Endothelial cell of umbilical vein (primary cell): ENCODE measurements around the gene SLC23A2. TPM values are rescaled to one million over a fixed set of nuclear protein-coding genes. Genes with fewer than 3 reads are reported as not detected.

ENCODE experiments used
- BruUV-seq: library from RNA; stranded (reverse); fragments of 400-500 nt; replicated peaks from 2 replicates; lab custom pipeline; 2021; lab: Mats Ljungman, UMichigan
- CTCF ChIA-PET: fragments of 300-600, 350-600 bp; sonication (Branson Sonifier 250); formaldehyde crosslinking; loops from one replicate; lab custom pipeline; 2021; ENCODE audit warnings: antibody characterized with exemption, inconsistent platforms; lab: Charles Lee
- POLR2A ChIA-PET: fragments of 300-600, 350-600 bp; sonication (Branson Sonifier 250); formaldehyde crosslinking; loops from one replicate; lab custom pipeline; 2021; ENCODE audit warnings: antibody characterized with exemption, inconsistent platforms; lab: Charles Lee
- DNase-seq: peaks from one replicate; pipeline ENCODE4 v3.0.0-alpha.2; 2011; ENCODE audit warnings: low read depth, low spot score
- FAIRE-seq: peaks from 2 replicates; lab custom pipeline; 2011; peaks lifted over from hg19 to GRCh38; lab: Jason Lieb, UNC
- H2AFZ ChIP-seq: 2 replicates; pipeline ENCODE4 v1.6.0; 2012; ENCODE audit warnings: low read depth, low read length, control low read depth, inconsistent platforms
- H3K27ac ChIP-seq: 2 replicates; pipeline ENCODE4 v1.5.1; 2011; ENCODE audit warnings: low read depth, mild to moderate bottlenecking, control low read depth, low read length, moderate library complexity; ENCODE audit not compliant: insufficient read depth
- H3K27me3 ChIP-seq, 2 experiments: 2 replicates each; pipeline versions ENCODE4 v1.6.0 to v1.6.1; 2011; ENCODE audit warnings: low read length in 2 of 2, mixed read lengths in 1 of 2; ENCODE audit not compliant: control insufficient read depth in 2 of 2, insufficient read depth in 2 of 2
- H3K36me3 ChIP-seq, 2 experiments: 2 replicates in 1 of 2; 3 replicates in 1 of 2; pipeline ENCODE4 v1.5.1; 2011; ENCODE audit warnings: low read length in 2 of 2, mild to moderate bottlenecking in 1 of 2, moderate library complexity in 1 of 2; ENCODE audit not compliant: control insufficient read depth in 2 of 2, insufficient read depth in 2 of 2; ENCODE audit errors: extremely low read depth in 1 of 2
- H3K4me1 ChIP-seq: 3 replicates; pipeline ENCODE4 v1.5.1; 2011; ENCODE audit warnings: mild to moderate bottlenecking, low read length; ENCODE audit not compliant: control insufficient read depth, insufficient read depth; ENCODE audit errors: extremely low read depth
- H3K4me2 ChIP-seq: 2 replicates; pipeline ENCODE4 v1.6.1; 2011; ENCODE audit warnings: low read length, control low read depth, mixed read lengths; ENCODE audit not compliant: insufficient read depth
- H3K4me3 ChIP-seq, 3 experiments: fragments of 200-600 bp in 1 of 3; sonication (generic), shearing (Covaris generic) in 1 of 3; replicated peaks in 1 of 3; 2 replicates each; pipeline ENCODE4 v1.5.1; 2011 to 2016; ENCODE audit warnings: control low read depth in 3 of 3, low read length in 3 of 3, mild to moderate bottlenecking in 2 of 3, inconsistent platforms in 1 of 3, low read depth in 1 of 3, moderate library complexity in 1 of 3; ENCODE audit not compliant: insufficient read depth in 1 of 3
- H3K79me2 ChIP-seq: 2 replicates; pipeline ENCODE4 v1.6.0; 2012; ENCODE audit warnings: low read length, inconsistent platforms; ENCODE audit not compliant: control insufficient read depth, insufficient read depth
- H3K9ac ChIP-seq: replicated peaks from 2 replicates; pipeline ENCODE3; 2011; ENCODE audit warnings: low read length, control low read depth; ENCODE audit not compliant: insufficient read depth; ENCODE audit errors: extremely low read depth
- H3K9me1 ChIP-seq: replicated peaks from 3 replicates; pipeline ENCODE4 v1.6.0; 2011; ENCODE audit warnings: mild to moderate bottlenecking, low read length; ENCODE audit not compliant: control insufficient read depth, insufficient read depth; ENCODE audit errors: extremely low read depth
- H3K9me3 ChIP-seq: replicated peaks from 2 replicates; pipeline ENCODE4 v1.5.1; 2012; ENCODE audit warnings: low read length, inconsistent platforms; ENCODE audit not compliant: control insufficient read depth, insufficient read depth
- H4K20me1 ChIP-seq: replicated peaks from 2 replicates; pipeline ENCODE3; 2011; ENCODE audit warnings: mild to moderate bottlenecking, low read length; ENCODE audit not compliant: control insufficient read depth, insufficient read depth; ENCODE audit errors: extremely low read depth
- CTCF ChIP-seq, 2 donors: IDR thresholded peaks; 1 replicate in 1 of 2; 2 replicates in 1 of 2; pipeline ENCODE4 v1.5.1; 2011; ENCODE audit warnings: low read length in 2 of 2, mild to moderate bottlenecking in 2 of 2, moderate library complexity in 2 of 2, control low read depth in 1 of 2, inconsistent platforms in 1 of 2, low read depth in 1 of 2; ENCODE audit not compliant: insufficient read depth in 1 of 2; ENCODE audit errors: extremely low read depth in 1 of 2
- EZH2 ChIP-seq: IDR thresholded peaks from 2 replicates; pipeline ENCODE4 v1.6.1; 2012; ENCODE audit warnings: borderline replicate concordance, low read depth, mild to moderate bottlenecking, moderate library complexity, low read length, inconsistent platforms; ENCODE audit not compliant: severe bottlenecking
- FOS ChIP-seq: IDR thresholded peaks from 2 replicates; pipeline ENCODE4 v1.6.1; 2011; ENCODE audit warnings: mild to moderate bottlenecking, low read length, moderate library complexity, borderline replicate concordance; ENCODE audit not compliant: insufficient read depth
- GATA2 ChIP-seq: IDR thresholded peaks from 2 replicates; pipeline ENCODE4 v1.7.0; 2011; ENCODE audit warnings: low read depth, mild to moderate bottlenecking, moderate library complexity, mixed read lengths, low read length; ENCODE audit not compliant: insufficient read length, insufficient read depth
- JUN ChIP-seq: IDR thresholded peaks from 2 replicates; pipeline ENCODE4 v1.6.1; 2011; ENCODE audit warnings: borderline replicate concordance, low read depth; ENCODE audit not compliant: insufficient read length, insufficient read depth
- MAX ChIP-seq: IDR thresholded peaks from 2 replicates; pipeline ENCODE4 v1.6.1; 2011; ENCODE audit not compliant: insufficient read depth, insufficient read length
- MYC ChIP-seq: IDR thresholded peaks from one replicate; pipeline ENCODE4 v1.6.1; 2011; ENCODE audit warnings: mild to moderate bottlenecking, low read depth, low read length
- POLR2A ChIP-seq: IDR thresholded peaks from 2 replicates; pipeline ENCODE4 v1.6.1; 2012; ENCODE audit warnings: low read depth, mild to moderate bottlenecking, control low read depth, low read length
- POLR2AphosphoS5 ChIP-seq: IDR thresholded peaks from 2 replicates; pipeline ENCODE4 v1.6.1; 2012; ENCODE audit warnings: low read depth, mild to moderate bottlenecking, control low read depth, low read length, moderate library complexity; ENCODE audit not compliant: insufficient read depth
- dilution Hi-C: fragments of 300-500 bp; cut with MboI; formaldehyde crosslinking; loops from one replicate; pipeline ENCODE4 v1.15.0; 2019; ENCODE audit warnings: low sequenced_read_pairs; ENCODE audit not compliant: extremely low pct_ligation_motif_present
- intact Hi-C: fragments of 100-400 bp; cut with micrococcal nuclease; formaldehyde crosslinking; loops from one replicate; pipeline ENCODE4 v1.10.0; 2022
- polyA plus RNA-seq, 4 experiments: library from polyadenylated mRNA; depleted of rRNA in 3 of 4; stranded (reverse) in 3 of 4; unstranded in 1 of 4; fragments of >200 nt; gene quantifications; 2 replicates each; pipeline versions ENCODE4 v1.2.1 to v1.2.3, GENCODE V29; 2011 to 2012; ENCODE audit warnings: missing spikeins in 1 of 4
- total RNA-seq: library from RNA; stranded (reverse); gene quantifications from 2 replicates; pipeline ENCODE4 v1.2.3, GENCODE V29; 2021

SLC23A2 gene
- total and polyA plus RNA-seq, 2 donors (not counting 3 experiments of a cell fraction or from before 2014, with no cell fraction given), result 24.4 to 24.5 TPM

- TF ChIP-seq POLR2A, result no peak
- no peak for TF ChIP-seq GATA2
- no peak for TF ChIP-seq JUN
- no peak for TF ChIP-seq FOS
- TF ChIP-seq MYC, result no peak
- TF ChIP-seq POLR2AphosphoS5, result no peak
- no peak for TF ChIP-seq CTCF (IDR thresholded peaks at IDR 0.05; ENCODE audit: extremely low read depth in 1 of 2, insufficient read depth in 1 of 2, low read depth in 1 of 2, low read length in 2 of 2)
- no peak for TF ChIP-seq EZH2
- no peak for TF ChIP-seq MAX
These were observed 139.3 kb downstream of the SLC23A2 start for GRCh38 chr20:4861961-4862360.

More at GRCh38 chr20:4861961-4862360, 139.3 kb downstream of the SLC23A2 start:
- H3K36me3 ChIP-seq, result peaks cover 0 to 18% of the 10 kb centered on the region in 2 experiments
- no peaks in the 10 kb centered on the region for H3K9me1 ChIP-seq
- no peak overlapping the region for H3K4me3 ChIP-seq
- H3K4me2 ChIP-seq, result no peak overlapping the region
- no TSS peak for BruUV-seq
- H3K27me3 ChIP-seq, result no peaks in the 10 kb centered on the region
- H3K4me1 ChIP-seq, result no peaks in the 10 kb centered on the region
- ChIA-PET CTCF (interaction anchor here (1.6 kb wide), 1 partner anchor 29 kb away, joined by 4 read pairs; no protein-coding TSS in a partner anchor), POLR2A (no interaction called here)
- no peak overlapping the region for H3K9ac ChIP-seq
- H2AFZ ChIP-seq, result no peak overlapping the region
- no peak overlapping the region for H3K27ac ChIP-seq
- H3K9me3 ChIP-seq, result no peaks in the 10 kb centered on the region
- no peaks in the 10 kb centered on the region for H4K20me1 ChIP-seq
- no peaks in the 10 kb centered on the region for H3K79me2 ChIP-seq
- FAIRE-seq (no peak), DNase-seq (no peak)
- intact Hi-C loops (no loop called here), dilution Hi-C loops (no loop called here)
